ENCODE measurements around the gene SESN2. TPM values are rescaled to one million over a fixed set of nuclear protein-coding genes. Genes with fewer than 3 reads are reported as not detected.

Gene SESN2
- total RNA-seq, 1 donor from 2014 or later = 20.6 TPM

GRCh38 chr1:28257736-28258135 is 1.6 kb upstream of the SESN2 start:
- no peaks in the 10 kb centered on the region for H3K9me3 Mint-ChIP-seq
- no peak for TF ChIP-seq CTCF (conservative IDR thresholded peaks at IDR 0.05)
- peaks cover 21% of the 10 kb centered on the region for H3K4me1 Mint-ChIP-seq
- no peaks in the 10 kb centered on the region for H3K36me3 Mint-ChIP-seq (ENCODE audit: low read depth)
- no peak overlapping the region for H3K27ac Mint-ChIP-seq (ENCODE audit: unreplicated experiment)
- DNase-seq (ENCODE audit: low read depth, low spot score) = no peak
- H3K4me3 Mint-ChIP-seq = peak overlapping the region; percentile 88
- H3K27me3 Mint-ChIP-seq (ENCODE audit: low read depth) = no peaks in the 10 kb centered on the region

- no peaks in the 10 kb centered on the region for H3K36me3 Mint-ChIP-seq (ENCODE audit: low read depth)
- peaks cover 25% of the 10 kb centered on the region for H3K4me1 Mint-ChIP-seq
- DNase-seq (ENCODE audit: low read depth, low spot score) = no peak
- H3K27me3 Mint-ChIP-seq (ENCODE audit: low read depth) = no peaks in the 10 kb centered on the region
- TF ChIP-seq CTCF (conservative IDR thresholded peaks at IDR 0.05) = no peak
- H3K4me3 Mint-ChIP-seq = peak overlapping the region; percentile 88
- H3K27ac Mint-ChIP-seq (ENCODE audit: unreplicated experiment) = peak overlapping the region; percentile 27
- no peaks in the 10 kb centered on the region for H3K9me3 Mint-ChIP-seq
Measured at GRCh38 chr1:28258628-28259251, 578 bp upstream of the SESN2 start.

- H3K27ac Mint-ChIP-seq (ENCODE audit: unreplicated experiment) = no peak overlapping the region
- no peaks in the 10 kb centered on the region for H3K9me3 Mint-ChIP-seq
- no peak for TF ChIP-seq CTCF (conservative IDR thresholded peaks at IDR 0.05)
- H3K36me3 Mint-ChIP-seq (ENCODE audit: low read depth) = no peaks in the 10 kb centered on the region
- H3K4me1 Mint-ChIP-seq = peaks cover 25% of the 10 kb centered on the region
- peak; percentile 71 for DNase-seq (ENCODE audit: low read depth, low spot score)
- peak overlapping the region; percentile 88 for H3K4me3 Mint-ChIP-seq
- H3K27me3 Mint-ChIP-seq (ENCODE audit: low read depth) = no peaks in the 10 kb centered on the region
Measured at GRCh38 chr1:28259934-28260802, 850 bp downstream of the SESN2 start.

GRCh38 chr1:28260803-28261174 is 1.5 kb downstream of the SESN2 start:
- Mint-ChIP-seq H3K27me3 (ENCODE audit: low read depth) (no peaks in the 10 kb centered on the region), H3K27ac (ENCODE audit: unreplicated experiment) (peak overlapping the region; percentile 48), H3K9me3 (no peaks in the 10 kb centered on the region), H3K4me3 (peak overlapping the region; percentile 88), H3K4me1 (peaks cover 28% of the 10 kb centered on the region), H3K36me3 (ENCODE audit: low read depth) (no peaks in the 10 kb centered on the region)
- no peak for TF ChIP-seq CTCF (conservative IDR thresholded peaks at IDR 0.05)
- no peak for DNase-seq (ENCODE audit: low read depth, low spot score)

- DNase-seq (ENCODE audit: low read depth, low spot score) = no peak
- Mint-ChIP-seq H3K27me3 (ENCODE audit: low read depth) (no peaks in the 10 kb centered on the region), H3K36me3 (ENCODE audit: low read depth) (no peaks in the 10 kb centered on the region), H3K4me1 (peaks cover 37% of the 10 kb centered on the region), H3K27ac (ENCODE audit: unreplicated experiment) (no peak overlapping the region), H3K4me3 (no peak overlapping the region), H3K9me3 (no peaks in the 10 kb centered on the region)
- no peak for TF ChIP-seq CTCF (conservative IDR thresholded peaks at IDR 0.05)
Measured at GRCh38 chr1:28264897-28265296, 5.6 kb downstream of the SESN2 start.

Data from neural crest cell (in vitro differentiated cells).